Keratinocyte (primary cell): ENCODE measurements around the gene PAN3. TPM values are rescaled to one million over a fixed set of nuclear protein-coding genes. Genes with fewer than 3 reads are reported as not detected.

ENCODE experiments used
- DNase-seq: peaks from one replicate; pipeline ENCODE4 v3.0.0-alpha.2; 2011; ENCODE audit warnings: low read depth, missing footprints, low spot score
- FAIRE-seq: peaks from 2 replicates; lab custom pipeline; 2011; peaks lifted over from hg19 to GRCh38; lab: Jason Lieb, UNC
- H2AFZ ChIP-seq: 2 replicates; pipeline ENCODE4 v1.6.0; 2012; ENCODE audit warnings: low read length, control low read depth, inconsistent platforms; ENCODE audit not compliant: control insufficient read depth
- H3K27ac ChIP-seq: 2 replicates; pipeline ENCODE4 v1.5.1; 2011; ENCODE audit warnings: low read length; ENCODE audit not compliant: control insufficient read depth, insufficient read depth
- H3K27me3 ChIP-seq: 3 replicates; pipeline ENCODE4 v1.6.0; 2011; ENCODE audit warnings: low read length; ENCODE audit not compliant: control insufficient read depth, insufficient read depth; ENCODE audit errors: extremely low read depth
- H3K36me3 ChIP-seq, 2 experiments: 2 replicates in 1 of 2; 3 replicates in 1 of 2; pipeline ENCODE4 v1.5.1; 2011; ENCODE audit warnings: low read length in 2 of 2, mild to moderate bottlenecking in 1 of 2; ENCODE audit not compliant: control insufficient read depth in 2 of 2, insufficient read depth in 2 of 2; ENCODE audit errors: extremely low read depth in 1 of 2
- H3K4me1 ChIP-seq: 3 replicates; pipeline ENCODE4 v1.5.1; 2011; ENCODE audit warnings: low read length; ENCODE audit not compliant: control insufficient read depth, insufficient read depth; ENCODE audit errors: extremely low read depth
- H3K4me2 ChIP-seq: 3 replicates; pipeline ENCODE4 v1.6.0; 2011; ENCODE audit warnings: low read depth, low read length; ENCODE audit not compliant: control insufficient read depth, insufficient read depth; ENCODE audit errors: extremely low read depth
- H3K4me3 ChIP-seq, 3 experiments: fragments of 200-600 bp in 1 of 3; sonication (generic) in 1 of 3; 2 replicates in 2 of 3; 3 replicates in 1 of 3; pipeline ENCODE4 v1.5.1; 2011 to 2016; ENCODE audit warnings: low read length in 3 of 3, mild to moderate bottlenecking in 3 of 3, control low read depth in 2 of 3, inconsistent platforms in 1 of 3, low read depth in 1 of 3, mixed read lengths in 1 of 3, mixed run types in 1 of 3, moderate library complexity in 1 of 3; ENCODE audit not compliant: control insufficient read depth in 2 of 3, insufficient read depth in 2 of 3; ENCODE audit errors: extremely low read depth in 1 of 3
- H3K79me2 ChIP-seq: 2 replicates; pipeline ENCODE4 v1.6.0; 2012; ENCODE audit warnings: low read length; ENCODE audit not compliant: control insufficient read depth, insufficient read depth
- H3K9ac ChIP-seq: 3 replicates; pipeline ENCODE4 v1.6.0; 2011; ENCODE audit warnings: low read length; ENCODE audit not compliant: control insufficient read depth, insufficient read depth; ENCODE audit errors: extremely low read depth
- H3K9me1 ChIP-seq: 3 replicates; pipeline ENCODE4 v1.6.0; 2011; ENCODE audit warnings: low read length; ENCODE audit not compliant: control insufficient read depth, insufficient read depth; ENCODE audit errors: extremely low read depth
- H3K9me3 ChIP-seq: 2 replicates; pipeline ENCODE4 v1.5.1; 2012; ENCODE audit warnings: low read depth, low read length; ENCODE audit not compliant: control insufficient read depth
- H4K20me1 ChIP-seq: 3 replicates; pipeline ENCODE4 v1.6.0; 2011; ENCODE audit warnings: low read length; ENCODE audit not compliant: control insufficient read depth, insufficient read depth; ENCODE audit errors: extremely low read depth
- CTCF ChIP-seq, 3 experiments: IDR thresholded peaks in 1 of 3; conservative IDR thresholded peaks in 1 of 3; optimal IDR thresholded peaks in 1 of 3; 2 replicates in 2 of 3; 3 replicates in 1 of 3; pipeline versions ENCODE3 to v1.5.1; 2011; ENCODE audit warnings: low read length in 3 of 3, mild to moderate bottlenecking in 3 of 3, moderate library complexity in 2 of 3, control low read depth in 1 of 3, inconsistent platforms in 1 of 3; ENCODE audit not compliant: insufficient read depth in 2 of 3; ENCODE audit errors: extremely low read depth in 1 of 3
- EZH2 ChIP-seq: IDR thresholded peaks from one replicate; pipeline ENCODE4 v1.6.1; 2012; ENCODE audit warnings: inconsistent platforms, mild to moderate bottlenecking, low read length, moderate library complexity
- dilution Hi-C: fragments of 300-500 bp; cut with MboI; formaldehyde crosslinking; loops from one replicate; pipeline ENCODE4 v1.7.0; 2020; ENCODE audit warnings: low sequenced_read_pairs; ENCODE audit not compliant: extremely low pct_ligation_motif_present
- polyA plus RNA-seq, 5 experiments: library from polyadenylated mRNA; depleted of rRNA in 3 of 5; stranded (reverse) in 3 of 5; stranded (forward) in 1 of 5; unstranded in 1 of 5; fragments of >200 nt; gene quantifications; 1 replicate in 1 of 5; 2 replicates in 3 of 5; 3 replicates in 1 of 5; pipeline versions ENCODE4 v1.2.1 to v1.2.3, GENCODE V29; 2011 to 2012; ENCODE audit warnings: missing spikeins in 2 of 5, low read depth in 1 of 5, low replicate concordance in 1 of 5

The PAN3 gene
- polyA plus RNA-seq, 1 donor (not counting 4 experiments of a cell fraction or from before 2014, with no cell fraction given) = 16.8 TPM

GRCh38 chr13:28129911-28130693, 8.2 kb upstream of the PAN3 start:
- H3K36me3 ChIP-seq = no peaks in the 10 kb centered on the region
- no peaks in the 10 kb centered on the region for H3K4me1 ChIP-seq
- dilution Hi-C loops = no loop called here
- no peak for FAIRE-seq
- no peak for TF ChIP-seq EZH2
- no peak for TF ChIP-seq CTCF (optimal IDR thresholded peaks at IDR 0.05 in 1 of 3, IDR thresholded peaks at IDR 0.05 in 1 of 3, conservative IDR thresholded peaks at IDR 0.05 in 1 of 3; ENCODE audit: extremely low read depth in 1 of 3, insufficient read depth in 2 of 3, low read length in 3 of 3)
- no peak overlapping the region for H3K4me3 ChIP-seq
- no peak overlapping the region for H3K27ac ChIP-seq
- no peak overlapping the region for H2AFZ ChIP-seq
- H3K27me3 ChIP-seq = no peaks in the 10 kb centered on the region
- no peaks in the 10 kb centered on the region for H3K9me3 ChIP-seq
- no peak overlapping the region for H3K4me2 ChIP-seq
- H3K9ac ChIP-seq = no peak overlapping the region
- no peaks in the 10 kb centered on the region for H3K79me2 ChIP-seq
- no peaks in the 10 kb centered on the region for H4K20me1 ChIP-seq
- DNase-seq = no peak
- no peaks in the 10 kb centered on the region for H3K9me1 ChIP-seq

GRCh38 chr13:28131646-28132045, 6.7 kb upstream of the PAN3 start:
- dilution Hi-C loops = no loop called here
- Histone ChIP-seq H3K9me1 (no peaks in the 10 kb centered on the region), H3K27ac (no peak overlapping the region), H4K20me1 (no peaks in the 10 kb centered on the region), H3K9ac (no peak overlapping the region), H3K4me1 (peaks cover under 1% of the 10 kb centered on the region), H2AFZ (no peak overlapping the region), H3K4me2 (no peak overlapping the region), H3K79me2 (no peaks in the 10 kb centered on the region), H3K27me3 (no peaks in the 10 kb centered on the region), H3K9me3 (no peaks in the 10 kb centered on the region), H3K4me3 (no peak overlapping the region), H3K36me3 (no peaks in the 10 kb centered on the region)
- DNase-seq (no peak), FAIRE-seq (no peak)
- TF ChIP-seq CTCF (optimal IDR thresholded peaks at IDR 0.05 in 1 of 3, IDR thresholded peaks at IDR 0.05 in 1 of 3, conservative IDR thresholded peaks at IDR 0.05 in 1 of 3; ENCODE audit: extremely low read depth in 1 of 3, insufficient read depth in 2 of 3, low read length in 3 of 3) (no peak), EZH2 (no peak)
